ENCODE data around the gene SLC35G3.

SLC35G3 gene

DNA sequence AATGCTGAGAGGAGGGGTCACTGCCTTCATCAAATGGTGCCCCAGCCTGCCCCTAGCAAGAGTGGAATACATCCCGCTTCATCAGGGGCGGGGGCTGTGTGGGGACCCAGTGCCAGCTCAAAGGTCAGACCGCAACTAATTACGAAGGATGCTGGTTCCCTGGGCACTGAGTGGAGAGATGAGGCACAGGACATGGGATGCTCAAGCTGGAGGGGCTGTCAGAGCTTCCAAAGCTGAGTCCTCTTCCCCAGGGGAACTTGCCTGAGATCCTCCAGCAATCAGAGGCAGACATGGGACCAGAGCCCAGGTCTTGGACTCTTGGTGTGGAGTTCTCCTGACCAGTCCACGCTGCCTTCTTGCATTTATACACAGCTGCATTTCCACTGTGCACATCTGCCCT is 27.7 kb downstream of the SLC35G3 start:
- H3K36me3 ChIP-seq (ENCODE audit: control insufficient read depth, insufficient read depth, low read length): no peaks in the 10 kb centered on the region
- H3K27me3 ChIP-seq (replicated peaks; ENCODE audit: control insufficient read depth, insufficient read depth, low read length): no peaks in the 10 kb centered on the region; the same call in none of the 2 replicates
- H3K4me3 ChIP-seq (replicated peaks; ENCODE audit: low read depth, low read length): no peak overlapping the region
- TF ChIP-seq, protein P1, sequence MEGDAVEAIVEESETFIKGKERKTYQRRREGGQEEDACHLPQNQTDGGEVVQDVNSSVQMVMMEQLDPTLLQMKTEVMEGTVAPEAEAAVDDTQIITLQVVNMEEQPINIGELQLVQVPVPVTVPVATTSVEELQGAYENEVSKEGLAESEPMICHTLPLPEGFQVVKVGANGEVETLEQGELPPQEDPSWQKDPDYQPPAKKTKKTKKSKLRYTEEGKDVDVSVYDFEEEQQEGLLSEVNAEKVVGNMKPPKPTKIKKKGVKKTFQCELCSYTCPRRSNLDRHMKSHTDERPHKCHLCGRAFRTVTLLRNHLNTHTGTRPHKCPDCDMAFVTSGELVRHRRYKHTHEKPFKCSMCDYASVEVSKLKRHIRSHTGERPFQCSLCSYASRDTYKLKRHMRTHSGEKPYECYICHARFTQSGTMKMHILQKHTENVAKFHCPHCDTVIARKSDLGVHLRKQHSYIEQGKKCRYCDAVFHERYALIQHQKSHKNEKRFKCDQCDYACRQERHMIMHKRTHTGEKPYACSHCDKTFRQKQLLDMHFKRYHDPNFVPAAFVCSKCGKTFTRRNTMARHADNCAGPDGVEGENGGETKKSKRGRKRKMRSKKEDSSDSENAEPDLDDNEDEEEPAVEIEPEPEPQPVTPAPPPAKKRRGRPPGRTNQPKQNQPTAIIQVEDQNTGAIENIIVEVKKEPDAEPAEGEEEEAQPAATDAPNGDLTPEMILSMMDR (IDR thresholded peaks at IDR 0.05; ENCODE audit: insufficient read depth, low read length, poor library complexity, severe bottlenecking): no peak
- no peak for DNase-seq (ENCODE audit: extremely low read depth, insufficient read length)

DNA sequence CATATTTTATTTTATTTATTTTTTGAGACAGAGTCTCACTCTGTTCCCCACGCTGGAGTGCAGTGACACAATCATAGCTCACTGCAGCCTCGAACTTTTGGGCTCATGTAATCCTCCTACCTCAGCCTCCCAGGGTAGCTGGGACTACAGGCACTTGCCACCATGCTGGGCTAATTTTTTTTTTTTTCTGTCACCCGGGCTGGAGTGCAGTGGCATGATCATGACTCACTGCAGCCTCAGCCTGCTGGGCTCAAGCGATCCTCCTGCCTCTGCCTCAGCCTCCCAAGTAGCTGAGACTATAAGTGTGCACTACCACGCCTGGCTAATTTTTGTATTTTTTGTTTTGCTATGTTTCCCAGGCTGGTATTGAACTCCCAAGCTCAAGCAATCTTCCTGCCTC is 29.5 kb downstream of the SLC35G3 start:
- Histone ChIP-seq H3K4me3 (replicated peaks; ENCODE audit: low read depth, low read length) (no peak overlapping the region), H3K27me3 (replicated peaks; ENCODE audit: control insufficient read depth, insufficient read depth, low read length) (no peaks in the 10 kb centered on the region; the same call in none of the 2 replicates), H3K36me3 (ENCODE audit: control insufficient read depth, insufficient read depth, low read length) (no peaks in the 10 kb centered on the region)
- DNase-seq (ENCODE audit: extremely low read depth, insufficient read length): no peak
- TF ChIP-seq, protein P1 (IDR thresholded peaks at IDR 0.05; ENCODE audit: insufficient read depth, low read length, poor library complexity, severe bottlenecking): no peak

DNA sequence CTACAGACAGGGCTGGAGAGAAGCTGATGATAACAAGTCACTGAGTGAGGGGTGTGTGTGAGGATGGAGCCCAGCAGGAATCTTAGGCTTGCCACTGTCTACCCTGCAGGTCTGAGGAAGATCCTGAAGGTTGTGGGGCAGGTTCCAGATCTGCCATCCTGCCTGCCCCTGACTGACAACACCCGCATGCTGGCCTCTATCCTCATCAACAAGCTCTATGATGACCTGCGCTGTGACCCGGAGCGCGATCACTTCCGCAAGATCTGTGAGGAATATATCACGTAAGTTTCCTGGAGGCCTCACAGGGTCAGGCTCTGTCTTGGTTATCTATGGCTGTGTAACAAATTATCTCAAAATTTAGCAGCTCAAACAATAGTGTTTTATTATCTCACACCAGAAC is 30.3 kb downstream of the SLC35G3 start:
- Histone ChIP-seq H3K27me3 (replicated peaks; ENCODE audit: control insufficient read depth, insufficient read depth, low read length) (no peaks in the 10 kb centered on the region; the same call in none of the 2 replicates), H3K4me3 (replicated peaks; ENCODE audit: low read depth, low read length) (no peak overlapping the region), H3K36me3 (ENCODE audit: control insufficient read depth, insufficient read depth, low read length) (no peaks in the 10 kb centered on the region)
- TF ChIP-seq, protein P1 (IDR thresholded peaks at IDR 0.05; ENCODE audit: insufficient read depth, low read length, poor library complexity, severe bottlenecking): no peak
- DNase-seq (ENCODE audit: extremely low read depth, insufficient read length): no peak

DNA sequence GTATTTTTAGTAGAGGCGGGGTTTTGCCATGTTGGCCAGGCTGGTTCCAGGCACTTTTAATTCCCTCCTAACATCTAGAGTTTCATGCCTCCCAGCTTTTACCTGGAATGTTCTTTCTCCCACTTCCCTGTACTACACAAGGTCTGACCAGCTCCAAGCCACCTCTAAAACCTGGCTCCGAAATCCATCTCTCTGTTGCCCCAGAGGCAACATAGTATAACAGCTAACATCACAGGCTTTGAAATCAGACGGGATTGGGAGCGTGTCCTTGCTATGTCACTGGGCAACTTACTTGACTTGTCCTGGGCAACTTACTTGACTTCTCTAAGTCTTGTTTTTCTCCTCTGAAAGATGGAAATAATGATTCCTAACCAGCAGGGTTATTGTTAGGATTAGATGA is 31.4 kb downstream of the SLC35G3 start:
- no peak for DNase-seq (ENCODE audit: extremely low read depth, insufficient read length)
- H3K36me3 ChIP-seq (ENCODE audit: control insufficient read depth, insufficient read depth, low read length): no peaks in the 10 kb centered on the region
- no peak overlapping the region for H3K4me3 ChIP-seq (replicated peaks; ENCODE audit: low read depth, low read length)
- TF ChIP-seq, protein P1 (IDR thresholded peaks at IDR 0.05; ENCODE audit: insufficient read depth, low read length, poor library complexity, severe bottlenecking): no peak
- H3K27me3 ChIP-seq (replicated peaks; ENCODE audit: control insufficient read depth, insufficient read depth, low read length): no peaks in the 10 kb centered on the region; the same call in none of the 2 replicates

DNA sequence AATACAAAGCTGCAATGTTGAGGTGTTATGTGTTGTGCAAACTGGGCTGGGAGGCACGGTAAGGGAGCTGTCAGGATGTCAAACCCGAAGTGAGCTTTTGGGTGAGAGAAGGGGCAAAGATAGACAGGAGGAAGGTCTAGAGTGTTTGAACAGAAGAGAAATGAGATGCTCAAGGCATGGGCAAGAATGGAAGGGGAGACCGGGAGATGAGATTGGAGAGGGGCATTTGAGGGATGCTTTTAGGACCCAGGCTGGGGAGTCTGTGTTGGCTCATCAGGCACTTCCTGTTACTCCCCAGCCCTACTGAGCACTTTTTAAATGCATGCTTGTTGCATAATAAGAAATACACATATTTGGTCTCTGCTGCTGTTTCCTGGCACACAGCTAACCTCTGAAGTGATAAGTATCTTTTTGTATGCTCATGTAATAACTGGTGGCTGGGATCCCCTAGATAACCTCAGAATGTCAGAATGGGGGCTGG is 32.9 kb downstream of the SLC35G3 start:
- Histone ChIP-seq H3K36me3 (ENCODE audit: control insufficient read depth, insufficient read depth, low read length) (no peaks in the 10 kb centered on the region), H3K27me3 (replicated peaks; ENCODE audit: control insufficient read depth, insufficient read depth, low read length) (no peaks in the 10 kb centered on the region; the same call in 1 of the 2 replicates), H3K4me3 (replicated peaks; ENCODE audit: low read depth, low read length) (no peak overlapping the region)
- no peak for DNase-seq (ENCODE audit: extremely low read depth, insufficient read length)
- TF ChIP-seq, protein P1 (IDR thresholded peaks at IDR 0.05; ENCODE audit: insufficient read depth, low read length, poor library complexity, severe bottlenecking): no peak

Data from GM06990 (cell line).